Caki2 (cell line): ENCODE data around the gene COL4A1. TPM values are rescaled to one million over a fixed set of nuclear protein-coding genes. Genes with fewer than 3 reads are reported as not detected.

ENCODE experiments used
- DNase-seq: peaks from one replicate; pipeline ENCODE4 v3.0.0-alpha.2; 2015; ENCODE audit warnings: low read depth
- in situ Hi-C: cut with HindIII; loops from 2 replicates; pipeline ENCODE4 v1.10.0; 2016; ENCODE audit warnings: low sequenced_read_pairs, low pct_unique_long_range_greater_than_20kb, mixed read lengths
- total RNA-seq: library from RNA; depleted of rRNA; stranded (reverse); fragments of >200 nt; shearing (Covaris generic); gene quantifications from 2 replicates; pipeline ENCODE4 v1.2.3, GENCODE V29; 2014; ENCODE audit warnings: low replicate concordance

Gene COL4A1
- total RNA-seq, 1 experiment from 2014 or later: 454 TPM

GRCh38 chr13:110301606-110302553, 5.1 kb downstream of the COL4A1 start:
- no peak for DNase-seq
- in situ Hi-C loops: no loop called here

- DNase-seq: no peak
- in situ Hi-C loops: no loop called here
These were observed 5.9 kb downstream of the COL4A1 start for GRCh38 chr13:110301083-110301482.

- no peak for DNase-seq
- in situ Hi-C loops: no loop called here
These were observed 6.7 kb downstream of the COL4A1 start for GRCh38 chr13:110300090-110300815.

- in situ Hi-C loops: no loop called here
- no peak for DNase-seq
These were observed 7.6 kb downstream of the COL4A1 start for GRCh38 chr13:110299283-110299840.

- no peak for DNase-seq
- in situ Hi-C loops: no loop called here
These were observed 8.3 kb downstream of the COL4A1 start for GRCh38 chr13:110298505-110299282.

- no peak for DNase-seq
- in situ Hi-C loops: no loop called here
These were observed 9.0 kb downstream of the COL4A1 start for GRCh38 chr13:110297766-110298504.

- in situ Hi-C loops: no loop called here
- no peak for DNase-seq
These were observed 9.9 kb downstream of the COL4A1 start for GRCh38 chr13:110297011-110297410.

GRCh38 chr13:110294622-110295021, 12.3 kb downstream of the COL4A1 start:
- DNase-seq: no peak
- in situ Hi-C loops: no loop called here

- no peak for DNase-seq
- in situ Hi-C loops: no loop called here
These were observed 12.8 kb downstream of the COL4A1 start for GRCh38 chr13:110294146-110294545.

- in situ Hi-C loops: no loop called here
- no peak for DNase-seq
These were observed 13.3 kb downstream of the COL4A1 start for GRCh38 chr13:110293649-110294048.

- in situ Hi-C loops: no loop called here
- DNase-seq: no peak
These were observed 13.9 kb downstream of the COL4A1 start for GRCh38 chr13:110293037-110293436.

GRCh38 chr13:110291286-110291685, 15.7 kb downstream of the COL4A1 start:
- no peak for DNase-seq
- in situ Hi-C loops: no loop called here

GRCh38 chr13:110290826-110291225, 16.1 kb downstream of the COL4A1 start:
- no peak for DNase-seq
- in situ Hi-C loops: no loop called here

- in situ Hi-C loops: no loop called here
- DNase-seq: no peak
These were observed 16.8 kb downstream of the COL4A1 start for GRCh38 chr13:110290153-110290552.

GRCh38 chr13:110289661-110290060, 17.3 kb downstream of the COL4A1 start:
- in situ Hi-C loops: no loop called here
- DNase-seq: no peak

- no peak for DNase-seq
- in situ Hi-C loops: no loop called here
These were observed 17.8 kb downstream of the COL4A1 start for GRCh38 chr13:110289174-110289573.

- DNase-seq: no peak
- in situ Hi-C loops: no loop called here
These were observed 19.8 kb downstream of the COL4A1 start for GRCh38 chr13:110286833-110287819.
